ENCODE measurements around the gene OMA1.

Gene OMA1

GRCh38 chr1:58457023-58457635 lies 89.4 kb downstream of the OMA1 start:
- DNase-seq (ENCODE audit: low read depth in 1 of 2, low spot score in 1 of 2) = no peak
- in situ Hi-C loops (cut with HindIII; ENCODE audit: low pct_unique_long_range_greater_than_20kb, low sequenced_read_pairs) = no loop called here
- TF ChIP-seq JUND (IDR thresholded peaks at IDR 0.05; ENCODE audit: low read depth) = no peak

GRCh38 chr1:58456470-58456869 lies 90.1 kb downstream of the OMA1 start:
- in situ Hi-C loops (cut with HindIII; ENCODE audit: low pct_unique_long_range_greater_than_20kb, low sequenced_read_pairs) = no loop called here
- no peak for DNase-seq (ENCODE audit: low read depth in 1 of 2, low spot score in 1 of 2)
- TF ChIP-seq JUND (IDR thresholded peaks at IDR 0.05; ENCODE audit: low read depth) = no peak

GRCh38 chr1:58454807-58455206 lies 91.7 kb downstream of the OMA1 start:
- no peak for TF ChIP-seq JUND (IDR thresholded peaks at IDR 0.05; ENCODE audit: low read depth)
- no peak for DNase-seq (ENCODE audit: low read depth in 1 of 2, low spot score in 1 of 2)
- in situ Hi-C loops (cut with HindIII; ENCODE audit: low pct_unique_long_range_greater_than_20kb, low sequenced_read_pairs) = no loop called here

GRCh38 chr1:58454385-58454784 lies 92.1 kb downstream of the OMA1 start:
- DNase-seq (ENCODE audit: low read depth in 1 of 2, low spot score in 1 of 2) = no peak
- TF ChIP-seq JUND (IDR thresholded peaks at IDR 0.05; ENCODE audit: low read depth) = no peak
- in situ Hi-C loops (cut with HindIII; ENCODE audit: low pct_unique_long_range_greater_than_20kb, low sequenced_read_pairs) = no loop called here

GRCh38 chr1:58451560-58452191 lies 94.8 kb downstream of the OMA1 start:
- in situ Hi-C loops (cut with HindIII; ENCODE audit: low pct_unique_long_range_greater_than_20kb, low sequenced_read_pairs) = no loop called here
- no peak for TF ChIP-seq JUND (IDR thresholded peaks at IDR 0.05; ENCODE audit: low read depth)
- DNase-seq (ENCODE audit: low read depth in 1 of 2, low spot score in 1 of 2) = no peak

- no peak for TF ChIP-seq JUND (IDR thresholded peaks at IDR 0.05; ENCODE audit: low read depth)
- in situ Hi-C loops (cut with HindIII; ENCODE audit: low pct_unique_long_range_greater_than_20kb, low sequenced_read_pairs) = no loop called here
- no peak for DNase-seq (ENCODE audit: low read depth in 1 of 2, low spot score in 1 of 2)
These were observed 98.6 kb downstream of the OMA1 start for GRCh38 chr1:58447886-58448285.

GRCh38 chr1:58447042-58447441 lies 99.5 kb downstream of the OMA1 start:
- in situ Hi-C loops (cut with HindIII; ENCODE audit: low pct_unique_long_range_greater_than_20kb, low sequenced_read_pairs) = no loop called here
- DNase-seq (ENCODE audit: low read depth in 1 of 2, low spot score in 1 of 2) = no peak
- no peak for TF ChIP-seq JUND (IDR thresholded peaks at IDR 0.05; ENCODE audit: low read depth)

GRCh38 chr1:58446368-58446767 lies 100.2 kb downstream of the OMA1 start:
- in situ Hi-C loops (cut with HindIII; ENCODE audit: low pct_unique_long_range_greater_than_20kb, low sequenced_read_pairs) = no loop called here
- no peak for TF ChIP-seq JUND (IDR thresholded peaks at IDR 0.05; ENCODE audit: low read depth)
- DNase-seq (ENCODE audit: low read depth in 1 of 2, low spot score in 1 of 2) = no peak

- DNase-seq (ENCODE audit: low read depth in 1 of 2, low spot score in 1 of 2) = no peak
- in situ Hi-C loops (cut with HindIII; ENCODE audit: low pct_unique_long_range_greater_than_20kb, low sequenced_read_pairs) = no loop called here
- TF ChIP-seq JUND (IDR thresholded peaks at IDR 0.05; ENCODE audit: low read depth) = no peak
These were observed 102.3 kb downstream of the OMA1 start for GRCh38 chr1:58443986-58444868.

GRCh38 chr1:58442114-58442513 lies 104.4 kb downstream of the OMA1 start:
- TF ChIP-seq JUND (IDR thresholded peaks at IDR 0.05; ENCODE audit: low read depth) = no peak
- no peak for DNase-seq (ENCODE audit: low read depth in 1 of 2, low spot score in 1 of 2)
- in situ Hi-C loops (cut with HindIII; ENCODE audit: low pct_unique_long_range_greater_than_20kb, low sequenced_read_pairs) = no loop called here

GRCh38 chr1:58441699-58442098 lies 104.8 kb downstream of the OMA1 start:
- no peak for TF ChIP-seq JUND (IDR thresholded peaks at IDR 0.05; ENCODE audit: low read depth)
- in situ Hi-C loops (cut with HindIII; ENCODE audit: low pct_unique_long_range_greater_than_20kb, low sequenced_read_pairs) = no loop called here
- DNase-seq (ENCODE audit: low read depth in 1 of 2, low spot score in 1 of 2) = no peak

GRCh38 chr1:58440696-58441095 lies 105.8 kb downstream of the OMA1 start:
- in situ Hi-C loops (cut with HindIII; ENCODE audit: low pct_unique_long_range_greater_than_20kb, low sequenced_read_pairs) = no loop called here
- DNase-seq (ENCODE audit: low read depth in 1 of 2, low spot score in 1 of 2) = no peak
- no peak for TF ChIP-seq JUND (IDR thresholded peaks at IDR 0.05; ENCODE audit: low read depth)

GRCh38 chr1:58439946-58440345 lies 106.6 kb downstream of the OMA1 start:
- in situ Hi-C loops (cut with HindIII; ENCODE audit: low pct_unique_long_range_greater_than_20kb, low sequenced_read_pairs) = no loop called here
- DNase-seq (ENCODE audit: low read depth in 1 of 2, low spot score in 1 of 2) = no peak
- no peak for TF ChIP-seq JUND (IDR thresholded peaks at IDR 0.05; ENCODE audit: low read depth)

Data from T47D (cell line).